HepG2 (cell line): ENCODE results near the gene MYD88. TPM values are rescaled to one million over a fixed set of nuclear protein-coding genes. Genes with fewer than 3 reads are reported as not detected.

Source experiments
- ATAC-seq: fragments of 200-7000 bp; cut with Tn5 transposase; 3 replicates; pipeline ENCODE4 v1.9.1; 2020; ENCODE audit warnings: mild to moderate bottlenecking, moderate library complexity
- BruUV-seq: library from RNA; stranded (reverse); fragments of 400-500 nt; replicated peaks from 2 replicates; lab custom pipeline; 2021; lab: Mats Ljungman, UMichigan
- CTCF ChIA-PET: fragments of 300-600 bp; formaldehyde crosslinking; extraction: SDS; loops from one replicate; lab custom pipeline; 2021; ENCODE audit warnings: low total read pairs, inconsistent platforms, low intra/inter-chr PET ratio; lab: Yijun Ruan, JAX
- POLR2A ChIA-PET: fragments of 350-600 bp; sonication (Branson Sonifier 250); formaldehyde crosslinking; loops from one replicate; lab custom pipeline; 2020; ENCODE audit warnings: antibody characterized with exemption, inconsistent platforms; lab: Yijun Ruan, JAX
- DNase-seq: peaks from one replicate; pipeline ENCODE4 v3.0.0-alpha.2; 2015; ENCODE audit warnings: low spot score
- FAIRE-seq: peaks from 3 replicates; lab custom pipeline; 2011; peaks lifted over from hg19 to GRCh38; lab: Jason Lieb, UNC
- H2AFZ ChIP-seq: one replicate; pipeline ENCODE4 v1.6.1; 2011; ENCODE audit warnings: low read length, inconsistent platforms
- H3K27ac ChIP-seq: fragments of 300-600 bp; 3 replicates; pipeline ENCODE4 v1.8.0; 2011; ENCODE audit warnings: mixed run types, mild to moderate bottlenecking, mixed read lengths, low read length, inconsistent platforms; ENCODE audit not compliant: insufficient read depth; ENCODE audit errors: extremely low read length
- H3K27me3 ChIP-seq, 2 experiments: fragments of 200-600 bp in 1 of 2; 2 replicates in 1 of 2; 3 replicates in 1 of 2; pipeline versions ENCODE4 v1.6.0 to v1.8.0; 2011; ENCODE audit warnings: low read length in 2 of 2, mild to moderate bottlenecking in 2 of 2, moderate library complexity in 2 of 2, inconsistent platforms in 1 of 2; ENCODE audit not compliant: insufficient read depth in 2 of 2, control insufficient read depth in 1 of 2
- H3K36me3 ChIP-seq, 2 experiments: fragments of 200-600 bp in 1 of 2; replicated peaks in 1 of 2; 2 replicates in 1 of 2; 3 replicates in 1 of 2; pipeline versions ENCODE4 v1.5.1 to v1.8.0; 2011; ENCODE audit warnings: low read length in 2 of 2, inconsistent platforms in 1 of 2; ENCODE audit not compliant: insufficient read depth in 2 of 2, control insufficient read depth in 1 of 2
- H3K4me1 ChIP-seq: 2 replicates; pipeline ENCODE4 v1.5.1; 2012; ENCODE audit warnings: low read length, inconsistent platforms; ENCODE audit not compliant: insufficient read depth
- H3K4me2 ChIP-seq: 2 replicates; pipeline ENCODE4 v1.6.0; 2011; ENCODE audit warnings: low read depth, low read length, inconsistent platforms
- H3K4me3 ChIP-seq, 3 experiments: fragments of 200-600 bp in 1 of 3; sonication (generic), shearing (Covaris generic) in 1 of 3; replicated peaks in 1 of 3; 2 replicates each; pipeline ENCODE4 v1.5.1; 2011 to 2016; ENCODE audit warnings: low read length in 3 of 3, inconsistent platforms in 2 of 3, low read depth in 2 of 3, mild to moderate bottlenecking in 2 of 3, control low read depth in 1 of 3, mixed read lengths in 1 of 3; ENCODE audit not compliant: insufficient read depth in 1 of 3
- H3K79me2 ChIP-seq: one replicate; pipeline ENCODE4 v1.6.1; 2011; ENCODE audit warnings: low read length, inconsistent platforms; ENCODE audit not compliant: insufficient read depth
- H3K9ac ChIP-seq: 2 replicates; pipeline ENCODE4 v1.6.0; 2011; ENCODE audit warnings: mild to moderate bottlenecking, low read depth, low read length, inconsistent platforms; ENCODE audit not compliant: insufficient read depth
- H3K9me3 ChIP-seq: 2 replicates; pipeline ENCODE4 v1.5.1; 2012; ENCODE audit warnings: mild to moderate bottlenecking, low read length
- H4K20me1 ChIP-seq: 2 replicates; pipeline ENCODE4 v1.6.0; 2011; ENCODE audit warnings: inconsistent platforms, mild to moderate bottlenecking, low read length, moderate library complexity; ENCODE audit not compliant: insufficient read depth
- SIN3A ChIP-seq: IDR thresholded peaks from 2 replicates; pipeline ENCODE4 v1.6.1; 2011; ENCODE audit warnings: low read depth, mild to moderate bottlenecking, control low read depth, low read length, borderline replicate concordance
- ZNF318 ChIP-seq: sonication (generic); formaldehyde crosslinking; IDR thresholded peaks from 2 replicates; pipeline ENCODE4 v1.4.0; 2020; ENCODE audit warnings: mild to moderate bottlenecking, missing genetic modification reagents
- ZNF441 ChIP-seq: sonication (generic); formaldehyde crosslinking; IDR thresholded peaks from 2 replicates; pipeline ENCODE4 v1.7.0; 2021; ENCODE audit warnings: missing genetic modification reagents, borderline replicate concordance
- WGBS: methylation state at CpG from one replicate; pipeline ENCODE4 v1.1.6; 2017; ENCODE audit warnings: low lambda C conversion rate; 5-methylcytosine and 5-hydroxymethylcytosine counted together
- in situ Hi-C: cut with HindIII; loops from 2 replicates; pipeline ENCODE4 v1.10.0; 2017; ENCODE audit warnings: low pct_unique_long_range_greater_than_20kb; ENCODE audit not compliant: extremely low pct_ligation_motif_present
- intact Hi-C: fragments of 100-400 bp; cut with micrococcal nuclease; formaldehyde crosslinking; loops from one replicate; pipeline ENCODE4 v1.10.0; 2022; ENCODE audit not compliant: unreplicated experiment
- polyA plus RNA-seq, 8 experiments: library from polyadenylated mRNA; depleted of rRNA in 3 of 8; stranded (reverse) in 7 of 8; unstranded in 1 of 8; fragments of >200 nt; fragmentation: Illumina TruSeq in 4 of 8; extraction: Trizol in 4 of 8; gene quantifications; 2 replicates each; pipeline versions ENCODE4 v1.2.1 to v1.2.3, GENCODE V29; 2011 to 2016; ENCODE audit warnings: low read depth in 4 of 8, missing spikeins in 1 of 8, mixed read lengths in 1 of 8; ENCODE audit not compliant: insufficient read depth in 1 of 8
- total RNA-seq, 5 experiments: library from RNA; depleted of rRNA; stranded (reverse); fragments of >200 nt; fragmentation: Illumina TruSeq; extraction: Trizol; gene quantifications; 2 replicates each; pipeline ENCODE4 v1.2.3, GENCODE V29; 2016; ENCODE audit warnings: low read depth in 1 of 5

Gene MYD88
- total and polyA plus RNA-seq, 2 of the 13 experiments (the other 11 are each of a cell fraction or from before 2014, with no cell fraction given) = 7.6 to 32.7 TPM

- no peak for TF ChIP-seq ZNF318 (CRISPR knock-in tag)
- no peak for TF ChIP-seq ZNF441 (CRISPR knock-in tag)
- no peak for TF ChIP-seq SIN3A
- H3K27me3 ChIP-seq = no peaks in the 10 kb centered on the region
- ATAC-seq (no peak), DNase-seq (no peak), FAIRE-seq (no peak)
- in situ Hi-C loops (loop anchor here (25.0 kb wide), 1 partner anchor 316 kb away; the partner anchor contains the start of gene ACVR2B), intact Hi-C loops (no loop called here)
- H4K20me1 ChIP-seq = no peaks in the 10 kb centered on the region
- H3K9ac ChIP-seq = no peak overlapping the region
- no TSS peak for BruUV-seq
- H3K79me2 ChIP-seq = no peaks in the 10 kb centered on the region
- peaks cover 1 to 4% of the 10 kb centered on the region in 2 experiments; a peak in 3 of 5 replicates for H3K36me3 ChIP-seq
- ChIA-PET POLR2A (no interaction called here), CTCF (no interaction called here)
- H3K27ac ChIP-seq = no peak overlapping the region
- no peak overlapping the region for H3K4me3 ChIP-seq
- 0 out of 2 replicates have a peak, but pooled peaks cover 9% of the 10 kb centered on the region for H3K9me3 ChIP-seq
- H2AFZ ChIP-seq = no peak overlapping the region
- no peak overlapping the region for H3K4me2 ChIP-seq
- WGBS = 7% methylated on average over 2 of the region's 2 CpGs
- H3K4me1 ChIP-seq = peaks cover 7% of the 10 kb centered on the region; the same call in 1 of the 2 replicates
Measured at GRCh38 chr3:38146504-38146903, 8.0 kb downstream of the MYD88 start.
